RWPE1 (cell line): ENCODE measurements around the gene FAM209B.
"Not testable (repeated sequence)": the region's sequence is repeated elsewhere in the genome, so short reads cannot be mapped to it uniquely, and the experiment has no call there.

ENCODE experiments used
- CTCF ChIA-PET: fragments of 350-600 bp; sonication (Branson Sonifier 250); formaldehyde crosslinking; extraction: SDS; loops from one replicate; lab custom pipeline; 2021; lab: Yijun Ruan, JAX
- POLR2A ChIA-PET: fragments of 400-600 bp; formaldehyde crosslinking; extraction: SDS; loops from one replicate; lab custom pipeline; 2020; ENCODE audit warnings: antibody characterized with exemption; ENCODE audit not compliant: low non-redundant PET; lab: Yijun Ruan, JAX
- DNase-seq: peaks from one replicate; pipeline ENCODE4 v3.0.0; 2012; ENCODE audit warnings: low spot score
- H3K27ac ChIP-seq: fragments of 450-650 bp; 2 replicates; pipeline ENCODE4 v1.5.1; 2017
- CTCF ChIP-seq: fragments of 450-650 bp; conservative IDR thresholded peaks from 2 replicates; pipeline ENCODE4 v1.5.1; 2017; ENCODE audit warnings: low read depth, mild to moderate bottlenecking

Gene FAM209B

GRCh38 chr20:56532946-56533345 is at the start of gene FAM209B:
FAM209B (plus strand) TSS chr20:56533246; CDS start chr20:56533342, 96 bp downstream.
- POLR2A ChIA-PET, DNase-seq, H3K27ac ChIP-seq: not testable (repeated sequence)
- CTCF ChIA-PET = interaction anchor here (0.6 kb wide), 2 partner anchors 17 to 52 kb away, joined by 3 read pairs; no protein-coding TSS in a partner anchor

- DNase-seq = no peak
- ChIA-PET POLR2A (no interaction called here), CTCF (no interaction called here)
- no peak for TF ChIP-seq CTCF
- no peak overlapping the region for H3K27ac ChIP-seq
Measured at GRCh38 chr20:56483970-56484369, 49.1 kb upstream of the FAM209B start.

- ChIA-PET POLR2A (no interaction called here), CTCF (no interaction called here)
- no peak for DNase-seq
- H3K27ac ChIP-seq = no peak overlapping the region
- no peak for TF ChIP-seq CTCF
Measured at GRCh38 chr20:56487216-56487615, 45.8 kb upstream of the FAM209B start.

GRCh38 chr20:56488566-56488965 is 44.5 kb upstream of the FAM209B start:
- POLR2A ChIA-PET = no interaction called here
- no peak overlapping the region for H3K27ac ChIP-seq
- CTCF ChIA-PET = no interaction called here
- no peak for DNase-seq
- no peak for TF ChIP-seq CTCF

- TF ChIP-seq CTCF = no peak
- no peak overlapping the region for H3K27ac ChIP-seq
- ChIA-PET CTCF (interaction anchor here (0.6 kb wide), 1 partner anchor 19 kb away, joined by 3 read pairs; no protein-coding TSS in a partner anchor), POLR2A (no interaction called here)
- no peak for DNase-seq
Measured at GRCh38 chr20:56501116-56501515, 31.9 kb upstream of the FAM209B start.

- no peak for DNase-seq
- no peak for TF ChIP-seq CTCF
- POLR2A ChIA-PET = no interaction called here
- H3K27ac ChIP-seq = no peak overlapping the region
- CTCF ChIA-PET = interaction anchor here (0.6 to 1.3 kb wide), 2 partner anchors 11 to 51 kb away, joined by 3 to 4 read pairs; no protein-coding TSS in a partner anchor
Measured at GRCh38 chr20:56503916-56504315, 29.1 kb upstream of the FAM209B start.

- no peak for DNase-seq
- ChIA-PET CTCF (interaction anchor here (0.6 to 1.6 kb wide), 4 partner anchors 10 to 1310 kb away, joined by 4 read pairs; no protein-coding TSS in a partner anchor), POLR2A (no interaction called here)
- no peak overlapping the region for H3K27ac ChIP-seq
- TF ChIP-seq CTCF = peak; percentile 37
Measured at GRCh38 chr20:56504373-56505005, 28.6 kb upstream of the FAM209B start.
